Body of pancreas (tissue), 4 donors: ENCODE results near the gene GYPC.

Experiments
- CTCF ChIP-seq, 7 experiments: fragments of 450-650 bp in 4 of 7; fragments of 200-600 bp in 3 of 7; sonication (generic) in 3 of 7; IDR thresholded peaks; one replicate each; pipeline ENCODE4 v1.5.1; 2016 to 2019; ENCODE audit warnings: antibody characterized with exemption in 7 of 7
- POLR2A ChIP-seq, 3 donors: fragments of 450-650 bp; IDR thresholded peaks; one replicate each; pipeline ENCODE4 v1.6.1; 2016; ENCODE audit warnings: antibody characterized with exemption in 3 of 3, mild to moderate bottlenecking in 2 of 3

DNA sequence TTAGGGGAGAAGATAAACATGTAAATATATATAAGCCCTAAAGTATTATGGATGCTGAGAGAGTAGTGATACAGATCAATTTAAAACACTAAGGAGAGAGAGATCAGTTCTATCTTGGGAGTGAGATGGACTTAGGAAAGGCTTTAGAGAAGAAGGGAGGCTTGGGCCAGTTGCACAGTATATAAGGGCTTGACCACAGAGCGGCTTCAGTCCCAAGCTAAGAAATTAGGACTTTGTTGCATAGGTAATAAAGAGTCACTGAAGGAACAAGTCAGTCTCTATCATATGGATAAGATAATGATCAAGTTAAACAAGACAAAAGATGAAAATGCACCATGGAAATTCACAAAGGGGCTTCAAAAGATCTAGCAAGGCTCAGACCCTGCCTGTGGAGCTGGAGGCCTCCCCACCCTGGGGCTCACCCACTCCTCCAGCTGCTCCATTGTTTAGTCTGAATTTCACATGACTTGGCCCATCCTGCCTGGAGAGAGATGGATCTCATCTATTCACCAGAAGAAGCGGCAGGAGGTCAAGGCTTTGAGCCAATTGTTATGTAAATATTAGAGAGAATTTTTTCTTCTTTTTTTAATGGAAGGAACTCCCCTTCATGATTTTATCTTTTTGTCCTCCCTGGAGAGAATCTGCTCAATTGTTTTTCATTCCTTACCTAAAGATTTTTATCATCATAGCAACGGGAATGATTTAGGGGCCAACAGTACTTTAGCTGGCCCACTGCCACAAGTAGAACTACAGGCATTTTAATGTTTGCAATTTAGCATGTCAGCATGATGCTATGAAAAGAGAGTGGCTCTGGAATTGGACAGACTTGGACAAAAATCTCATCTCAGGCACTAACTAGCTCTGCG is 44.0 kb downstream of the GYPC start:
- TF ChIP-seq CTCF (IDR thresholded peaks at IDR 0.05) (no peak), POLR2A (IDR thresholded peaks at IDR 0.05) (no peak)
